Measurements from ENCODE around the gene FBXL17. TPM values are rescaled to one million over a fixed set of nuclear protein-coding genes. Genes with fewer than 3 reads are reported as not detected.

The FBXL17 gene
- total RNA-seq, 2 experiments from 2014 or later, result 13.5 to 17.4 TPM

GRCh38 chr5:107857785-107858184 is 524.1 kb downstream of the FBXL17 start:
- no peak overlapping the region for H3K27ac Mint-ChIP-seq

GRCh38 chr5:107855171-107855570 is 526.7 kb downstream of the FBXL17 start:
- Mint-ChIP-seq H3K4me3 (no peak overlapping the region), H3K27ac (no peak overlapping the region), H3K9me3 (no peaks in the 10 kb centered on the region), H3K27me3 (peaks cover 6% of the 10 kb centered on the region), H3K36me3 (no peaks in the 10 kb centered on the region), H3K4me1 (no peaks in the 10 kb centered on the region)
- ATAC-seq (ENCODE audit: low read depth) (no peak), DNase-seq (no peak)
- POLR2A ChIA-PET, result no interaction called here

More at GRCh38 chr5:107857785-107858184, 524.1 kb downstream of the FBXL17 start:
- no peaks in the 10 kb centered on the region for H3K4me1 Mint-ChIP-seq
- H3K4me3 Mint-ChIP-seq, result no peak overlapping the region
- no peak for DNase-seq
- no peaks in the 10 kb centered on the region for H3K9me3 Mint-ChIP-seq
- H3K27me3 Mint-ChIP-seq, result peaks cover 3% of the 10 kb centered on the region
- POLR2A ChIA-PET, result no interaction called here
- ATAC-seq (ENCODE audit: low read depth), result no peak
- no peaks in the 10 kb centered on the region for H3K36me3 Mint-ChIP-seq

- Mint-ChIP-seq H3K4me1 (no peaks in the 10 kb centered on the region), H3K27me3 (peaks cover 10% of the 10 kb centered on the region), H3K9me3 (no peaks in the 10 kb centered on the region), H3K4me3 (no peak overlapping the region), H3K27ac (no peak overlapping the region), H3K36me3 (no peaks in the 10 kb centered on the region)
- POLR2A ChIA-PET, result no interaction called here
- ATAC-seq (ENCODE audit: low read depth) (no peak), DNase-seq (no peak)
Measured at GRCh38 chr5:107853696-107854095, 528.2 kb downstream of the FBXL17 start.

- Mint-ChIP-seq H3K4me3 (no peak overlapping the region), H3K27ac (no peak overlapping the region), H3K4me1 (no peaks in the 10 kb centered on the region), H3K9me3 (no peaks in the 10 kb centered on the region), H3K36me3 (no peaks in the 10 kb centered on the region), H3K27me3 (peaks cover 10% of the 10 kb centered on the region)
- POLR2A ChIA-PET, result no interaction called here
- ATAC-seq (ENCODE audit: low read depth) (no peak), DNase-seq (no peak)
Measured at GRCh38 chr5:107853031-107853430, 528.9 kb downstream of the FBXL17 start.

GRCh38 chr5:107849118-107849517 is 532.8 kb downstream of the FBXL17 start:
- Mint-ChIP-seq H3K27me3 (peaks cover 11% of the 10 kb centered on the region), H3K27ac (no peak overlapping the region), H3K9me3 (no peaks in the 10 kb centered on the region), H3K4me1 (no peaks in the 10 kb centered on the region), H3K4me3 (no peak overlapping the region), H3K36me3 (no peaks in the 10 kb centered on the region)
- ATAC-seq (ENCODE audit: low read depth) (no peak), DNase-seq (no peak)
- POLR2A ChIA-PET, result no interaction called here

GRCh38 chr5:107840592-107840991 is 541.3 kb downstream of the FBXL17 start:
- Mint-ChIP-seq H3K4me3 (no peak overlapping the region), H3K9me3 (no peaks in the 10 kb centered on the region), H3K36me3 (no peaks in the 10 kb centered on the region), H3K27ac (no peak overlapping the region), H3K27me3 (peaks cover 8% of the 10 kb centered on the region), H3K4me1 (no peaks in the 10 kb centered on the region)
- no peak for ATAC-seq (ENCODE audit: low read depth)
- POLR2A ChIA-PET, result no interaction called here
- no peak for DNase-seq

- Mint-ChIP-seq H3K9me3 (no peaks in the 10 kb centered on the region), H3K4me1 (no peaks in the 10 kb centered on the region), H3K27ac (no peak overlapping the region), H3K36me3 (no peaks in the 10 kb centered on the region), H3K27me3 (peaks cover 8% of the 10 kb centered on the region), H3K4me3 (no peak overlapping the region)
- no peak for DNase-seq
- POLR2A ChIA-PET, result no interaction called here
- no peak for ATAC-seq (ENCODE audit: low read depth)
Measured at GRCh38 chr5:107840161-107840560, 541.7 kb downstream of the FBXL17 start.

GRCh38 chr5:107835096-107835495 is 546.8 kb downstream of the FBXL17 start:
- POLR2A ChIA-PET, result no interaction called here
- H3K27me3 Mint-ChIP-seq, result peaks cover 7% of the 10 kb centered on the region
- no peak overlapping the region for H3K4me3 Mint-ChIP-seq
- no peak overlapping the region for H3K27ac Mint-ChIP-seq
- no peak for DNase-seq
- H3K36me3 Mint-ChIP-seq, result no peaks in the 10 kb centered on the region
- H3K9me3 Mint-ChIP-seq, result no peaks in the 10 kb centered on the region
- no peaks in the 10 kb centered on the region for H3K4me1 Mint-ChIP-seq
- ATAC-seq (ENCODE audit: low read depth), result no peak

GRCh38 chr5:107832746-107833145 is 549.2 kb downstream of the FBXL17 start:
- POLR2A ChIA-PET, result no interaction called here
- H3K27me3 Mint-ChIP-seq, result peaks cover 13% of the 10 kb centered on the region
- no peaks in the 10 kb centered on the region for H3K9me3 Mint-ChIP-seq
- H3K4me1 Mint-ChIP-seq, result no peaks in the 10 kb centered on the region
- H3K27ac Mint-ChIP-seq, result no peak overlapping the region
- ATAC-seq (ENCODE audit: low read depth) (no peak), DNase-seq (no peak)
- H3K36me3 Mint-ChIP-seq, result no peaks in the 10 kb centered on the region
- no peak overlapping the region for H3K4me3 Mint-ChIP-seq

- no peak overlapping the region for H3K4me3 Mint-ChIP-seq
- no peak for DNase-seq
- POLR2A ChIA-PET, result no interaction called here
- H3K4me1 Mint-ChIP-seq, result no peaks in the 10 kb centered on the region
- no peak for ATAC-seq (ENCODE audit: low read depth)
- no peak overlapping the region for H3K27ac Mint-ChIP-seq
- no peaks in the 10 kb centered on the region for H3K36me3 Mint-ChIP-seq
- peaks cover 16% of the 10 kb centered on the region for H3K27me3 Mint-ChIP-seq
- no peaks in the 10 kb centered on the region for H3K9me3 Mint-ChIP-seq
Measured at GRCh38 chr5:107831612-107832395, 550.1 kb downstream of the FBXL17 start.

GRCh38 chr5:107830750-107831149 is 551.1 kb downstream of the FBXL17 start:
- POLR2A ChIA-PET, result no interaction called here
- Mint-ChIP-seq H3K4me3 (no peak overlapping the region), H3K27me3 (peaks cover 19% of the 10 kb centered on the region), H3K36me3 (no peaks in the 10 kb centered on the region), H3K4me1 (no peaks in the 10 kb centered on the region), H3K9me3 (no peaks in the 10 kb centered on the region), H3K27ac (no peak overlapping the region)
- ATAC-seq (ENCODE audit: low read depth) (no peak), DNase-seq (no peak)

- ATAC-seq (ENCODE audit: low read depth) (no peak), DNase-seq (no peak)
- Mint-ChIP-seq H3K27ac (no peak overlapping the region), H3K27me3 (peaks cover 14% of the 10 kb centered on the region), H3K9me3 (peaks cover 3% of the 10 kb centered on the region), H3K36me3 (no peaks in the 10 kb centered on the region), H3K4me1 (no peaks in the 10 kb centered on the region), H3K4me3 (no peak overlapping the region)
- POLR2A ChIA-PET, result no interaction called here
Measured at GRCh38 chr5:107826311-107827000, 555.4 kb downstream of the FBXL17 start.

GRCh38 chr5:107824821-107825220 is 557.1 kb downstream of the FBXL17 start:
- Mint-ChIP-seq H3K27me3 (peaks cover 17% of the 10 kb centered on the region), H3K4me1 (no peaks in the 10 kb centered on the region), H3K27ac (no peak overlapping the region), H3K36me3 (no peaks in the 10 kb centered on the region), H3K9me3 (peaks cover 3% of the 10 kb centered on the region), H3K4me3 (no peak overlapping the region)
- ATAC-seq (ENCODE audit: low read depth) (no peak), DNase-seq (no peak)
- POLR2A ChIA-PET, result no interaction called here

GRCh38 chr5:107821288-107821687 is 560.6 kb downstream of the FBXL17 start:
- Mint-ChIP-seq H3K27me3 (peaks cover 17% of the 10 kb centered on the region), H3K9me3 (peaks cover 3% of the 10 kb centered on the region), H3K4me1 (no peaks in the 10 kb centered on the region), H3K36me3 (no peaks in the 10 kb centered on the region), H3K27ac (no peak overlapping the region), H3K4me3 (no peak overlapping the region)
- DNase-seq (no peak), ATAC-seq (ENCODE audit: low read depth) (no peak)
- POLR2A ChIA-PET, result no interaction called here

Data from activated naive CD8-positive, alpha-beta T cell treated with anti-CD3 and anti-CD28 coated beads, Interleukin-2, amount 10 ng/mL, durations not matched to agents 7 days and 5 days (primary cell).